HG03469 (cell line): ENCODE measurements around the gene CLEC19A.
"Not testable (repeated sequence)": the region's sequence is repeated elsewhere in the genome, so short reads cannot be mapped to it uniquely, and the experiment has no call there.

Experiments used
- ATAC-seq: cut with Tn5 transposase; IDR thresholded peaks from one replicate; pipeline ENCODE4 v1.9.1; 2021; ENCODE audit warnings: mild to moderate bottlenecking, moderate library complexity, moderate number of reproducible peaks; ENCODE audit not compliant: unreplicated experiment

CLEC19A gene

GRCh38 chr16:19321186-19321585 is 35.7 kb downstream of the CLEC19A start:
- ATAC-seq = not testable (repeated sequence)

- no peak for ATAC-seq
Measured at GRCh38 chr16:19323596-19323995, 38.1 kb downstream of the CLEC19A start.

- ATAC-seq = no peak
Measured at GRCh38 chr16:19328364-19328763, 42.8 kb downstream of the CLEC19A start.

- no peak for ATAC-seq
Measured at GRCh38 chr16:19329932-19330331, 44.4 kb downstream of the CLEC19A start.

- ATAC-seq = no peak
Measured at GRCh38 chr16:19330841-19331397, 45.4 kb downstream of the CLEC19A start.

GRCh38 chr16:19331794-19332193 is 46.3 kb downstream of the CLEC19A start:
- ATAC-seq = no peak

- ATAC-seq = no peak
Measured at GRCh38 chr16:19338335-19338734, 52.8 kb downstream of the CLEC19A start.

- no peak for ATAC-seq
Measured at GRCh38 chr16:19344224-19344801, 58.8 kb downstream of the CLEC19A start.

GRCh38 chr16:19344980-19345379 is 59.4 kb downstream of the CLEC19A start:
- no peak for ATAC-seq

GRCh38 chr16:19346335-19346922 is 60.9 kb downstream of the CLEC19A start:
- no peak for ATAC-seq

GRCh38 chr16:19348125-19348524 is 62.6 kb downstream of the CLEC19A start:
- no peak for ATAC-seq

GRCh38 chr16:19348578-19349315 is 63.2 kb downstream of the CLEC19A start:
- no peak for ATAC-seq

GRCh38 chr16:19354371-19354770 is 68.8 kb downstream of the CLEC19A start:
- no peak for ATAC-seq

GRCh38 chr16:19356024-19356952 is 70.8 kb downstream of the CLEC19A start:
- no peak for ATAC-seq

GRCh38 chr16:19359556-19359955 is 74.0 kb downstream of the CLEC19A start:
- no peak for ATAC-seq
